22Rv1 (cell line): ENCODE data around the gene PTPRD.

Source experiments
- ZFX ChIP-seq: fragments of 450-650 bp; IDR thresholded peaks from 2 replicates; pipeline ENCODE4 v1.6.1; 2017; ENCODE audit warnings: antibody characterized with exemption, borderline replicate concordance
- TF ChIP-seq, protein P1 (sequence below): fragments of 450-650 bp; IDR thresholded peaks from 2 replicates; pipeline ENCODE4 v1.5.1; 2017; ENCODE audit warnings: mild to moderate bottlenecking

DNA sequence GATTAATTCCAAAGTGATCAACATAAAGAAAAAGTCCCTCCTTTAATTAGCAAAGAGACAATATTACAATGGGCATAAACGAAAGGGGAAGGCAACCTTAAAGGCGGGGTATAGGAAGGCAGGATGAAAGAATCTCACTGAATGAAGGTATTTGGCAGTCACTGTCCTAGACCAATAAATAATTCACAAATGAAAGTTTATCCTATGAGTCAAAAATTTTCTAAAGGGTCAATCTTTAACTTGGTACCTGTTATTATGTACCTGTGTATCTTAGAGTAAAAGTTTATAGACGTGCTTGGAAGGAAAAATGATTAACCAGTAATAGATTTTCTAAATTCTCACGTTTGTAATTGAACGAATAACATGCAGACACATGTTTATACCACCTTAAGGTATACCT is 1867.5 kb downstream of the PTPRD start:
- TF ChIP-seq, protein P1, sequence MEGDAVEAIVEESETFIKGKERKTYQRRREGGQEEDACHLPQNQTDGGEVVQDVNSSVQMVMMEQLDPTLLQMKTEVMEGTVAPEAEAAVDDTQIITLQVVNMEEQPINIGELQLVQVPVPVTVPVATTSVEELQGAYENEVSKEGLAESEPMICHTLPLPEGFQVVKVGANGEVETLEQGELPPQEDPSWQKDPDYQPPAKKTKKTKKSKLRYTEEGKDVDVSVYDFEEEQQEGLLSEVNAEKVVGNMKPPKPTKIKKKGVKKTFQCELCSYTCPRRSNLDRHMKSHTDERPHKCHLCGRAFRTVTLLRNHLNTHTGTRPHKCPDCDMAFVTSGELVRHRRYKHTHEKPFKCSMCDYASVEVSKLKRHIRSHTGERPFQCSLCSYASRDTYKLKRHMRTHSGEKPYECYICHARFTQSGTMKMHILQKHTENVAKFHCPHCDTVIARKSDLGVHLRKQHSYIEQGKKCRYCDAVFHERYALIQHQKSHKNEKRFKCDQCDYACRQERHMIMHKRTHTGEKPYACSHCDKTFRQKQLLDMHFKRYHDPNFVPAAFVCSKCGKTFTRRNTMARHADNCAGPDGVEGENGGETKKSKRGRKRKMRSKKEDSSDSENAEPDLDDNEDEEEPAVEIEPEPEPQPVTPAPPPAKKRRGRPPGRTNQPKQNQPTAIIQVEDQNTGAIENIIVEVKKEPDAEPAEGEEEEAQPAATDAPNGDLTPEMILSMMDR = no peak
- TF ChIP-seq ZFX = no peak
